Stimulated activated naive CD8-positive, alpha-beta T cell treated with anti-CD3 and anti-CD28 coated beads, Interleukin-15, amount 100 ng/mL, for 72 hours (primary cell): ENCODE results near the gene PUSL1.

ENCODE experiments used
- ATAC-seq: fragments of 150-1000 bp; cut with Tn5 transposase; 2 replicates; pipeline ENCODE4 v1.10.0; 2021; ENCODE audit warnings: mild to moderate bottlenecking, moderate library complexity
- DNase-seq, 2 donors: peaks; one replicate each; pipeline ENCODE4 v3.0.0; 2021 to 2022
- H3K27ac Mint-ChIP-seq, 2 donors: one replicate each; pipeline ENCODE4 v1.8.0; 2022; ENCODE audit warnings: mild to moderate bottlenecking in 2 of 2, mixed read lengths in 2 of 2, moderate library complexity in 2 of 2
- H3K27me3 Mint-ChIP-seq: one replicate; pipeline ENCODE4 v1.8.0; 2022; ENCODE audit warnings: mixed read lengths
- H3K4me1 Mint-ChIP-seq: one replicate; pipeline ENCODE4 v1.8.0; 2022; ENCODE audit warnings: mild to moderate bottlenecking, mixed read lengths
- H3K4me3 Mint-ChIP-seq, 2 donors: one replicate each; pipeline ENCODE4 v1.8.0; 2022; ENCODE audit warnings: mild to moderate bottlenecking in 2 of 2, mixed read lengths in 2 of 2, moderate library complexity in 1 of 2
- H3K9me3 Mint-ChIP-seq, 2 donors: one replicate each; pipeline ENCODE4 v1.8.0; 2022; ENCODE audit warnings: mixed read lengths in 2 of 2

PUSL1 gene

GRCh38 chr1:1297802-1298424, 10.5 kb upstream of the PUSL1 start:
- no peak overlapping the region for H3K4me3 Mint-ChIP-seq
- H3K27me3 Mint-ChIP-seq, result no peaks in the 10 kb centered on the region
- H3K9me3 Mint-ChIP-seq, result no peaks in the 10 kb centered on the region
- ATAC-seq (no peak), DNase-seq (no peak)
- peaks cover 5% of the 10 kb centered on the region for H3K4me1 Mint-ChIP-seq
- no peak overlapping the region for H3K27ac Mint-ChIP-seq

DNA sequence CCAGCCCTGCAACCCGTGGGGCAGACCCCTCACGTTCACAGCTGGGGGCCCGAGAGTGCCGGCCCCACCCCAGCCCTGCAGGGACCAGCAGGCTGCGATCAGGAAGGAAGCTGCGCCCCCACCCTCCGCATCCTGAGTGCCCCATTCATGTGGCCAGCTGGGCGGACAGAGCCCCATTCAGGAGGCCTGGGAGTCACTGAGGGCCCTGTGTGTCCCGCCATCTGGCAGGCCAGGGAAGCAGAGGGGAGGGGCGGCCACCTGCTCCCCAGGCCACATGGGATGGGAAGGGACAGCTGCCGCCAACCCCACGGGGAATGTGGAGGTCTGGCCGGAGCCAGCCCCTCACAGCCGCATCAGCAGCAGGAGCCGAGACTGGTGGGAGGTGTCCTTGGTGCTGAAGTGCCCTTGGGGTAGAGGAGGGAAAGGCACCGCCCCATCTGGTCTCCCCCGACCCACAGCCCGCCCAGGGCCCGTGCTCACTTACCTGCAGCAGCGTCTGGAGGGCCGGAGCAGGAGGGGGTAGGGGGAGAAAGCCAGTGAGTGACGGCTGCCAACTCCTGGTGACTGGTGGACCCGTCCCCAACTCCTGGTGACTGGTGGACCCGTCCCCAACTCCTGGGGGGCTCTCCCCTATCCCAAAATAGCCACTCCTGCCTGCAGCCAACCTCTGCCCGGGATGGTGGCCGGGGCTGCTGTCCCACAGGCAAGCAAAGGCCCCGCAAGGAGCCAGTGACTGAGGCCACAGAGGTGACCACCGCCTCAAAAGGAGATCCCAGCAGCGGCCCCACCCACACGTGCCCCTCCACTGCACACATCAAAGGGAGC, 9.3 kb upstream of the PUSL1 start:
- no peaks in the 10 kb centered on the region for H3K9me3 Mint-ChIP-seq
- peaks cover 5% of the 10 kb centered on the region for H3K4me1 Mint-ChIP-seq
- no peak overlapping the region for H3K27ac Mint-ChIP-seq
- H3K27me3 Mint-ChIP-seq, result no peaks in the 10 kb centered on the region
- DNase-seq (no peak), ATAC-seq (no peak)
- no peak overlapping the region for H3K4me3 Mint-ChIP-seq

DNA sequence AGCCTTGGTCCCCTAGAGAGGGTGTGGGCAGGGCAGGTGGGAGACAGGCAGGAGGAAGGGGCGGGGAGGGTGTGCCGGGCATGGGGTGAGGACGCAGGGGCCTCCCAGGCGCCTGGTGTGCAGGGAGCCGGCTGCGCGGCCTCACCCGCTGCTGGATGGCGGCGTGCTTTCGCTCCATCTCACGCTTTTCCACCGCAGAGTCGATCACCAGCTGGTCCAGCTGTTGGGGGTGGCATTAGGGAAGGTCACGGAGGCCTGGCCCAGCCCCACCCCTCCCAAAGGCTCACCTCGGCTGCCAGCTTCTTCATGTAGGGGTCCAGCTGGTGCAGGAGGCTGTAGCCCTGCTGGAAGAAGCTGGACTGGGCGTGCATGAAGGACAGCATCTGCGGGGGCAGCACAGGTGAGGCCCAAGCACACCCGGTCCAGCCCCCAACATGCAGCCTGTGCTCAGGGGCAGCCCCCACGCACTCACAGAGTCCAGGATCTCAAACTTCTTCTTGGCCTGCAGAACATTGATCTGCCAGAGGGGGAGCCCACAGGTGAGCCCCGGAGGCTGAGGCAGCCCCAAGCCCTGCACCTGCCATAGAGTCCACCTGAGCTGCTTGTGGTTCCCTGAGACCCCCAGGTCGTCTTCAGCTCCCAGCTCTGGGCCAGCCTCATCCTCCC, 8.6 kb upstream of the PUSL1 start:
- peaks cover 10% of the 10 kb centered on the region for H3K4me1 Mint-ChIP-seq
- H3K4me3 Mint-ChIP-seq, result no peak overlapping the region
- no peak overlapping the region for H3K27ac Mint-ChIP-seq
- no peaks in the 10 kb centered on the region for H3K27me3 Mint-ChIP-seq
- no peaks in the 10 kb centered on the region for H3K9me3 Mint-ChIP-seq
- ATAC-seq (peak; percentile 51), DNase-seq (no peak)

DNA sequence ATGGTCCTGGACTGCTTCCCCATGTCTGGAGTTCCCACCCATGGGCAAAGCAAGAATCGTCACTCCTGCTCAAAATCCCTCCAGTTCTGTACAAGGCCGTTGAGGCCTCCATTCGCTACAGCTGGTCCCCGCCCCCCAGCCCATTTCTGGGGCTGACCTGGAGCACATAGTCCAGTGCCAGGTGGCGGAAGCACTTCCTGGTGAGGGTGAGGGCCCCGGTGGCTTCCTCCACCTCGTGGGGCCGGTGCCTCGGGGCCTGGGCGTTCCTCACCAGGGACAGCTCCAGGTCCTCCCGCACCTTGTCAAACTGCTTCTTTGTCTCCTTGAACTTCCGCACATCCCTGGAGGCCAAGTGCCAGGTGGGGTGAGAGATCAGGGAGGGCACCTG, 8.1 kb upstream of the PUSL1 start:
- Mint-ChIP-seq H3K9me3 (no peaks in the 10 kb centered on the region), H3K27ac (no peak overlapping the region), H3K4me1 (peaks cover 16% of the 10 kb centered on the region), H3K27me3 (no peaks in the 10 kb centered on the region), H3K4me3 (no peak overlapping the region)
- DNase-seq (no peak), ATAC-seq (no peak)

- H3K9me3 Mint-ChIP-seq, result no peaks in the 10 kb centered on the region
Observed at GRCh38 chr1:1302006-1302430, 6.4 kb upstream of the PUSL1 start.

GRCh38 chr1:1302951-1303509, 5.4 kb upstream of the PUSL1 start:
- H3K4me1 Mint-ChIP-seq, result peaks cover 36% of the 10 kb centered on the region
- no peaks in the 10 kb centered on the region for H3K9me3 Mint-ChIP-seq
- H3K4me3 Mint-ChIP-seq, result no peak overlapping the region
- no peak for ATAC-seq
- no peak for DNase-seq
- H3K27ac Mint-ChIP-seq, result no peak overlapping the region
- H3K27me3 Mint-ChIP-seq, result no peaks in the 10 kb centered on the region

More at GRCh38 chr1:1302006-1302430, 6.4 kb upstream of the PUSL1 start:
- no peak for DNase-seq
- Mint-ChIP-seq H3K27me3 (no peaks in the 10 kb centered on the region), H3K4me1 (peaks cover 32% of the 10 kb centered on the region), H3K4me3 (no peak overlapping the region), H3K27ac (no peak overlapping the region)
- no peak for ATAC-seq

GRCh38 chr1:1303736-1304135, 4.7 kb upstream of the PUSL1 start:
- no peak overlapping the region for H3K4me3 Mint-ChIP-seq
- H3K9me3 Mint-ChIP-seq, result no peaks in the 10 kb centered on the region
- H3K27ac Mint-ChIP-seq, result no peak overlapping the region
- no peak for ATAC-seq
- peaks cover 36% of the 10 kb centered on the region for H3K4me1 Mint-ChIP-seq
- no peak for DNase-seq
- H3K27me3 Mint-ChIP-seq, result no peaks in the 10 kb centered on the region

- no peak for ATAC-seq
- H3K9me3 Mint-ChIP-seq, result no peaks in the 10 kb centered on the region
- no peak overlapping the region for H3K27ac Mint-ChIP-seq
- DNase-seq, result no peak
- peak overlapping the region; percentile 86 to 91 for H3K4me3 Mint-ChIP-seq
- H3K27me3 Mint-ChIP-seq, result no peaks in the 10 kb centered on the region
- peaks cover 41% of the 10 kb centered on the region for H3K4me1 Mint-ChIP-seq
Observed at GRCh38 chr1:1304331-1305299, 3.8 kb upstream of the PUSL1 start.

GRCh38 chr1:1305300-1306069, 2.9 kb upstream of the PUSL1 start:
- peak; percentile 67 to 71 for DNase-seq
- peak; percentile 48 for ATAC-seq
- Mint-ChIP-seq H3K4me1 (peaks cover 44% of the 10 kb centered on the region), H3K27me3 (no peaks in the 10 kb centered on the region), H3K9me3 (no peaks in the 10 kb centered on the region), H3K27ac (peak overlapping the region; percentile 92), H3K4me3 (peak overlapping the region; percentile 86 to 91)

DNA sequence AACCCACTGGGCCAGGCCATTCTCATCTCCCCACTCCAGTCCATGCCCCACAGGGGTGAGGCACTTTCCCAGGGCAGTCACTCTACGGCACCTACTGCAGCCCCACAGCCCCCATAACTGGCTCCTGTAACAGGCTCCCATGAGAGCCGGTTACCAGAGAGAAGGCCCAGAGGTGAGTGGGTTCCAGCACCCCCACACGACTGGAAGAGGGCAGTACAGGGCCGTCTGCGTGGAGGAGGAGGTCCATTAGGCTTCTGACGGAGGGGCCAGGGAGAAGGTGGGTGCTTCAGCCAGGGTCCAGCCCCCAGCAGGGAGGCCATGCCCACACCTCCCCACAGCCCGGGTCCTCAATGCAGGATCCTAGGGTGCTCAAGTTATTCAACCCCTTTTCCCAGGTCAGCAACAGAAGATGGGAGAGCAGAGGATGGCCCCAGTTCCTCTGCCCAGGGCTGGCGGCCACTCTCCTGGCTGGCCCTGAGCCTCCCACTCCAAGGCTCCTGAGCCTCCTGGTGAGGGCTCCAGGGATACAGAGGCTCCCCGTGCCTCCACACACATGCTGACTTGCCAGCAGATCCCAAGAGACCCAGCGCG, 2.2 kb upstream of the PUSL1 start:
- H3K27me3 Mint-ChIP-seq, result no peaks in the 10 kb centered on the region
- ATAC-seq, result no peak
- H3K9me3 Mint-ChIP-seq, result no peaks in the 10 kb centered on the region
- H3K4me3 Mint-ChIP-seq, result peak overlapping the region; percentile 86 to 91
- peak overlapping the region; percentile 92 for H3K27ac Mint-ChIP-seq
- peaks cover 48% of the 10 kb centered on the region for H3K4me1 Mint-ChIP-seq
- peak in 1 of 2 donors; percentile 53 for DNase-seq

- no peaks in the 10 kb centered on the region for H3K27me3 Mint-ChIP-seq
- ATAC-seq, result no peak
- no peak for DNase-seq
- H3K4me3 Mint-ChIP-seq, result peak overlapping the region; percentile 86 to 91
- peak overlapping the region in 1 of 2 donors; percentile 67 for H3K27ac Mint-ChIP-seq
- H3K4me1 Mint-ChIP-seq, result peaks cover 48% of the 10 kb centered on the region
- no peaks in the 10 kb centered on the region for H3K9me3 Mint-ChIP-seq
Observed at GRCh38 chr1:1306661-1307260, 1.6 kb upstream of the PUSL1 start.

DNA sequence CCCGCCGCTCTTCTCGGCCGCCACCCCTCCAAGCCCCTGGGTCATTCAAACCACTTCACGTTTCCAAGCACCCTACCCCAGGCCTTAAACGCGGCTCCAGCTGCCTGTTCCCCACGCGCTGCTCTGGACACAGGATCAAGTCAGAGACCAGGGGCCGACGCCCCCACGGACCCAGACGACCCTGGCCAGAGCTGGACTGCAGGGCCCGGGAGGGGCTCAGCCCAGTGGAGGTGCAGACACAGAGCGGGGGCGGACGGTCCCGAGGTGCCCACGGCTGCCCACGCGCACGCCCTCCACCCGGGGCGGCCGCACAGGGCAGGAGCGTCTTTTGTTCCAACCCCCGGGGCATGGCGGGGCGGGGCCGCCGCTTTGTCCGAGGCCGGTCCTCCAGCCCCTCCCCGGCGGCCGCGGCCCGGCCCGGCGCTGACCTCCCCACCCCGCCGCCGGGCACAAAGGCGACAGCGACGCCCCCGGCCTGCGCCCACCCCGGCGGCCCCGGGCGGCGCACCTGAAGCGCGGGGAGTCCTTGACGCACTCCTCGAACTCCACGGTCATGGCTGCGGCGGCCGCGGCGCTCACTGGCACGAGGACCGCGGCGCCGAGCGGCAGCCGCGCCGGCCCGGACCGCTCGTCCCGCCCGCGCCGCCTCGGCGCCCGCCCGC, 1.0 kb upstream of the PUSL1 start:
- Mint-ChIP-seq H3K27ac (peak overlapping the region in 1 of 2 donors; percentile 12), H3K4me1 (peaks cover 48% of the 10 kb centered on the region), H3K4me3 (peak overlapping the region; percentile 86 to 91), H3K9me3 (no peaks in the 10 kb centered on the region), H3K27me3 (no peaks in the 10 kb centered on the region)
- DNase-seq, result no peak
- no peak for ATAC-seq

GRCh38 chr1:1308756-1309250, 406 bp downstream of the PUSL1 start:
- H3K27me3 Mint-ChIP-seq, result no peaks in the 10 kb centered on the region
- ATAC-seq (no peak), DNase-seq (no peak)
- H3K27ac Mint-ChIP-seq, result peak overlapping the region in 1 of 2 donors; percentile 95
- peak overlapping the region; percentile 86 to 87 for H3K4me3 Mint-ChIP-seq
- no peaks in the 10 kb centered on the region for H3K9me3 Mint-ChIP-seq
- H3K4me1 Mint-ChIP-seq, result peaks cover 48% of the 10 kb centered on the region
